Ishikawa (cell line): ENCODE results near the gene DGKD.

Experiments used
- CEBPB ChIP-seq: IDR thresholded peaks from 2 replicates; pipeline ENCODE4 v1.6.1; 2012
- CREB1 ChIP-seq: IDR thresholded peaks from 2 replicates; pipeline ENCODE4 v1.6.1; 2012; ENCODE audit warnings: low read depth
- EGR1 ChIP-seq: IDR thresholded peaks from 2 replicates; pipeline ENCODE4 v1.6.1; 2012
- EP300 ChIP-seq: IDR thresholded peaks from 2 replicates; pipeline ENCODE4 v1.6.1; 2012; ENCODE audit warnings: borderline replicate concordance
- FOXM1 ChIP-seq: IDR thresholded peaks from 2 replicates; pipeline ENCODE4 v1.6.1; 2012; ENCODE audit warnings: low read depth, borderline replicate concordance
- NFIC ChIP-seq: IDR thresholded peaks from 2 replicates; pipeline ENCODE4 v1.6.1; 2012
- RAD21 ChIP-seq: IDR thresholded peaks from 2 replicates; pipeline ENCODE4 v1.6.1; 2012; ENCODE audit warnings: low read depth
- TAF1 ChIP-seq: IDR thresholded peaks from 2 replicates; pipeline ENCODE4 v1.6.1; 2012; ENCODE audit warnings: low read depth, mild to moderate bottlenecking
- TCF12 ChIP-seq: IDR thresholded peaks from 2 replicates; pipeline ENCODE4 v1.6.1; 2012; ENCODE audit warnings: low read depth
- TEAD4 ChIP-seq: IDR thresholded peaks from 2 replicates; pipeline ENCODE4 v1.6.1; 2012
- USF1 ChIP-seq: IDR thresholded peaks from 2 replicates; pipeline ENCODE4 v1.6.1; 2012
- YY1 ChIP-seq: IDR thresholded peaks from 2 replicates; pipeline ENCODE4 v1.6.1; 2012; ENCODE audit warnings: low read depth
- ZBTB7A ChIP-seq: IDR thresholded peaks from 2 replicates; pipeline ENCODE4 v1.6.1; 2012; ENCODE audit warnings: low read depth
- TF ChIP-seq, protein P1 (sequence below): IDR thresholded peaks from 2 replicates; pipeline ENCODE4 v1.6.1; 2012
- TF ChIP-seq, protein P2 (sequence below): IDR thresholded peaks from 2 replicates; pipeline ENCODE4 v1.6.1; 2012; ENCODE audit warnings: low read depth, mild to moderate bottlenecking

Gene DGKD

DNA sequence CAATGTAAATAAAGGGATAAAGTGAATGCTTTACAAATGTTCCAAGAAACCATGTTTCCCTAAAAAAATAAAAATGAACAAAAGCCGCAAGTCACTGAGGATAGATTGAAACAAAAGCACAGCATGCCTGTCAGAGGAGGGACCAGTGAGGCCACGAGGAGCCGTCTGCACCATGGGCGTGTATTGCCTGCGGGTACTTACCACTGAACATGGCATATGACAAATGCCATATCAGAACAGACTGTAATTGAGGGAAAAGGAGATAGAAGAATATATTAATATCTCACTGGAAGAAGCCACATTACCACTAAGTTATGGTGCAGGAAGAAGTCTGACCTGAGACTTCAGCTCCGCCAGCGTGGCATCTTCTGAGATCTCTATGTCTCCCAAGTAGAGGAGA, 136.5 kb downstream of the DGKD start:
- TF ChIP-seq CREB1 (no peak), CEBPB (no peak), RAD21 (no peak), USF1 (no peak), FOXM1 (no peak), YY1 (no peak), TAF1 (no peak), EP300 (no peak), ZBTB7A (no peak), NFIC (no peak), EGR1 (no peak), TEAD4 (no peak), TCF12 (no peak)
- TF ChIP-seq, protein P1, sequence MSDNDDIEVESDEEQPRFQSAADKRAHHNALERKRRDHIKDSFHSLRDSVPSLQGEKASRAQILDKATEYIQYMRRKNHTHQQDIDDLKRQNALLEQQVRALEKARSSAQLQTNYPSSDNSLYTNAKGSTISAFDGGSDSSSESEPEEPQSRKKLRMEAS = no peak
- TF ChIP-seq, protein P2, sequence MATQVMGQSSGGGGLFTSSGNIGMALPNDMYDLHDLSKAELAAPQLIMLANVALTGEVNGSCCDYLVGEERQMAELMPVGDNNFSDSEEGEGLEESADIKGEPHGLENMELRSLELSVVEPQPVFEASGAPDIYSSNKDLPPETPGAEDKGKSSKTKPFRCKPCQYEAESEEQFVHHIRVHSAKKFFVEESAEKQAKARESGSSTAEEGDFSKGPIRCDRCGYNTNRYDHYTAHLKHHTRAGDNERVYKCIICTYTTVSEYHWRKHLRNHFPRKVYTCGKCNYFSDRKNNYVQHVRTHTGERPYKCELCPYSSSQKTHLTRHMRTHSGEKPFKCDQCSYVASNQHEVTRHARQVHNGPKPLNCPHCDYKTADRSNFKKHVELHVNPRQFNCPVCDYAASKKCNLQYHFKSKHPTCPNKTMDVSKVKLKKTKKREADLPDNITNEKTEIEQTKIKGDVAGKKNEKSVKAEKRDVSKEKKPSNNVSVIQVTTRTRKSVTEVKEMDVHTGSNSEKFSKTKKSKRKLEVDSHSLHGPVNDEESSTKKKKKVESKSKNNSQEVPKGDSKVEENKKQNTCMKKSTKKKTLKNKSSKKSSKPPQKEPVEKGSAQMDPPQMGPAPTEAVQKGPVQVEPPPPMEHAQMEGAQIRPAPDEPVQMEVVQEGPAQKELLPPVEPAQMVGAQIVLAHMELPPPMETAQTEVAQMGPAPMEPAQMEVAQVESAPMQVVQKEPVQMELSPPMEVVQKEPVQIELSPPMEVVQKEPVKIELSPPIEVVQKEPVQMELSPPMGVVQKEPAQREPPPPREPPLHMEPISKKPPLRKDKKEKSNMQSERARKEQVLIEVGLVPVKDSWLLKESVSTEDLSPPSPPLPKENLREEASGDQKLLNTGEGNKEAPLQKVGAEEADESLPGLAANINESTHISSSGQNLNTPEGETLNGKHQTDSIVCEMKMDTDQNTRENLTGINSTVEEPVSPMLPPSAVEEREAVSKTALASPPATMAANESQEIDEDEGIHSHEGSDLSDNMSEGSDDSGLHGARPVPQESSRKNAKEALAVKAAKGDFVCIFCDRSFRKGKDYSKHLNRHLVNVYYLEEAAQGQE = no peak

DNA sequence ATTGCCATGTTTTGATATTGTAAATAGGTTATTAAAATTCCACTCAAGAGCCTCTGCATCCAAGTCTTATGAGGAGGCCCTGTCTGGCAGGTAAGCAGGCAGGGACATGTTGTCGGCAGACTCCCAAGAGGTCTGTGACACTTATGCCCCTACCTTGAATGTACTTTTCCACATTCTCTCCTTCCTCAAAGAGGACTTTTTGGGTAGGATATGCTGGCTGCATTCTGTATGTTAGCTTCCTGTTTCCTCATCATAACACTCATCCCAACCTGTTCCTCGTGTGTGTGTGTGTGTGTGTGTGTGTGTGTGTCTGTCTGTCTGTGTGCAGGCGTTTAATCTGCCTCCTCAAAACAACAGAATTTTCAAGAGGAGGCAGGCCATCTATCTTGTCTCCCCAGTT, 137.0 kb downstream of the DGKD start:
- TF ChIP-seq, protein P1 = no peak

DNA sequence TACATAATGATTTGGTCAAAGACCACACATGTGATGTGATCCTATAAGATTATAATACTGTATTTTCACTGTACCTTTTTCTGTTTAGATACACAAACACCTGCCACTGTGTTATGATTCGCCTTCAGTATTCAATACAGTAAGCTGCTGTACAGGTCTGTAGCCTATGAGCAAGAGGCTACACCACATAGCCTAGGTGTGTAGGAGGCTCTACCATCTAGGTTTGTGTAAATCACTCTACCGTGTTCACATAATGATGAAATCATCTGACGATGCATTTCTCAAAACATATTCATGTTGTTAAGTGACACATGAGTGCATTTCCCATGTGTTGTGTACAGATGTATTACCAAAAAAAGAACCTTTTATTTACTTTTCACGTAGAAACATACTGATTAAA, 137.8 kb downstream of the DGKD start:
- no peak for TF ChIP-seq TEAD4
- TF ChIP-seq RAD21 = no peak
- TF ChIP-seq YY1 = no peak
- no peak for TF ChIP-seq CREB1
- TF ChIP-seq, protein P1 = no peak
- TF ChIP-seq, protein P2 = no peak
- TF ChIP-seq USF1 = no peak
- TF ChIP-seq EGR1 = no peak
- no peak for TF ChIP-seq EP300
- TF ChIP-seq CEBPB = no peak
- TF ChIP-seq ZBTB7A = no peak
- no peak for TF ChIP-seq FOXM1
- TF ChIP-seq TCF12 = no peak
- TF ChIP-seq NFIC = no peak
- TF ChIP-seq TAF1 = no peak

DNA sequence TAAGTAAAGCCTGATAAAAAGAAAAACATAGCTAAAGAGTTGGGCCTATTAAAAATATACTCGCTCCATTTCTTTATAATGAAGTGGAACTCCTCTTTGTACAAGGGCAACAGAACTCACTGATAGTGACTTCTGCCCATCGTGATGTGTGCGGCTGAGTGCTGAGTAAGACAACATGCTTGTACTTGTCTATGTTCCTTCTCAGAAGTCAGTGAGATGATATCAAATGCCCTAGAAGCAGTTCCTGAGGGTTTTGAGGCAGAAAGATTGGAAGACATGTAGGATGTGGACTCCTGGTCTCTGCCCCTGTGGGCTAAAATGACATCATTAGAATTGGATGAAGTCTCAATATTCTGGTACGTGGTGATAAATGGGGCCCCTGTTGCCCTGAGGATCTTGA, 138.5 kb downstream of the DGKD start:
- TF ChIP-seq USF1 = no peak
- TF ChIP-seq CEBPB = no peak
- no peak for TF ChIP-seq CREB1
- TF ChIP-seq YY1 = no peak

GRCh38 chr2:233495503-233496496, 141.5 kb downstream of the DGKD start:
- TF ChIP-seq TAF1 (no peak), USF1 (no peak), RAD21 (no peak), CREB1 (no peak), NFIC (no peak), FOXM1 (no peak), TEAD4 (no peak), EGR1 (no peak), EP300 (no peak), ZBTB7A (no peak), CEBPB (no peak), TCF12 (no peak)
- TF ChIP-seq, protein P2 = no peak
